Measurements from ENCODE around the gene PSPH. TPM values are rescaled to one million over a fixed set of nuclear protein-coding genes. Genes with fewer than 3 reads are reported as not detected.
"Not testable (repeated sequence)": the region's sequence is repeated elsewhere in the genome, so short reads cannot be mapped to it uniquely, and the experiment has no call there.

The PSPH gene
- total RNA-seq, 1 donor from 2014 or later = 9.0 TPM

GRCh38 chr7:56091591-56091990 is 40.3 kb upstream of the PSPH start:
- no peaks in the 10 kb centered on the region for H3K4me1 Mint-ChIP-seq
- ChIA-PET CTCF (no interaction called here), POLR2A (interaction anchor here (1.0 to 1.3 kb wide), 2 partner anchors 15 to 40 kb away, joined by 3 read pairs; partner anchors contain the start of genes CCT6A, CHCHD2 and PSPH)
- H3K9me3 Mint-ChIP-seq = no peaks in the 10 kb centered on the region
- TF ChIP-seq, protein P1, sequence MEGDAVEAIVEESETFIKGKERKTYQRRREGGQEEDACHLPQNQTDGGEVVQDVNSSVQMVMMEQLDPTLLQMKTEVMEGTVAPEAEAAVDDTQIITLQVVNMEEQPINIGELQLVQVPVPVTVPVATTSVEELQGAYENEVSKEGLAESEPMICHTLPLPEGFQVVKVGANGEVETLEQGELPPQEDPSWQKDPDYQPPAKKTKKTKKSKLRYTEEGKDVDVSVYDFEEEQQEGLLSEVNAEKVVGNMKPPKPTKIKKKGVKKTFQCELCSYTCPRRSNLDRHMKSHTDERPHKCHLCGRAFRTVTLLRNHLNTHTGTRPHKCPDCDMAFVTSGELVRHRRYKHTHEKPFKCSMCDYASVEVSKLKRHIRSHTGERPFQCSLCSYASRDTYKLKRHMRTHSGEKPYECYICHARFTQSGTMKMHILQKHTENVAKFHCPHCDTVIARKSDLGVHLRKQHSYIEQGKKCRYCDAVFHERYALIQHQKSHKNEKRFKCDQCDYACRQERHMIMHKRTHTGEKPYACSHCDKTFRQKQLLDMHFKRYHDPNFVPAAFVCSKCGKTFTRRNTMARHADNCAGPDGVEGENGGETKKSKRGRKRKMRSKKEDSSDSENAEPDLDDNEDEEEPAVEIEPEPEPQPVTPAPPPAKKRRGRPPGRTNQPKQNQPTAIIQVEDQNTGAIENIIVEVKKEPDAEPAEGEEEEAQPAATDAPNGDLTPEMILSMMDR (IDR thresholded peaks at IDR 0.05) = no peak
- intact Hi-C loops (cut with micrococcal nuclease) = no loop called here
- no peak for ATAC-seq (ENCODE audit: low read depth)
- H3K27ac Mint-ChIP-seq = peak overlapping the region; percentile 18
- no peak overlapping the region for H3K4me3 Mint-ChIP-seq
- no peaks in the 10 kb centered on the region for H3K27me3 Mint-ChIP-seq
- DNase-seq = no peak
- peaks cover 14% of the 10 kb centered on the region for H3K36me3 Mint-ChIP-seq (ENCODE audit: low read depth)

- CTCF ChIA-PET = no interaction called here
- POLR2A ChIA-PET = no interaction called here
- Mint-ChIP-seq H3K4me3 (no peak overlapping the region), H3K27me3 (no peaks in the 10 kb centered on the region), H3K4me1 (no peaks in the 10 kb centered on the region), H3K9me3 (no peaks in the 10 kb centered on the region), H3K36me3 (ENCODE audit: low read depth) (peaks cover 23% of the 10 kb centered on the region), H3K27ac (no peak overlapping the region)
- intact Hi-C loops (cut with micrococcal nuclease) = no loop called here
- no peak for DNase-seq
- TF ChIP-seq, protein P1 (IDR thresholded peaks at IDR 0.05) = no peak
- ATAC-seq (ENCODE audit: low read depth) = no peak
Measured at GRCh38 chr7:56087445-56087844, 36.2 kb upstream of the PSPH start.

GRCh38 chr7:56086761-56087160 is 35.5 kb upstream of the PSPH start:
- Mint-ChIP-seq H3K36me3 (ENCODE audit: low read depth) (peaks cover 27% of the 10 kb centered on the region), H3K4me1 (no peaks in the 10 kb centered on the region), H3K9me3 (no peaks in the 10 kb centered on the region), H3K27ac (no peak overlapping the region), H3K4me3 (no peak overlapping the region), H3K27me3 (no peaks in the 10 kb centered on the region)
- TF ChIP-seq, protein P1 (IDR thresholded peaks at IDR 0.05) = no peak
- intact Hi-C loops (cut with micrococcal nuclease) = no loop called here
- ATAC-seq (ENCODE audit: low read depth) (no peak), DNase-seq (no peak)
- ChIA-PET POLR2A (no interaction called here), CTCF (no interaction called here)

GRCh38 chr7:56083150-56083785 is 32.0 kb upstream of the PSPH start:
- no peak for ATAC-seq (ENCODE audit: low read depth)

GRCh38 chr7:56081626-56082340 is 30.5 kb upstream of the PSPH start:
- TF ChIP-seq, protein P1 (IDR thresholded peaks at IDR 0.05) = no peak
- Mint-ChIP-seq H3K36me3 (ENCODE audit: low read depth) (peaks cover 51% of the 10 kb centered on the region), H3K27ac (no peak overlapping the region), H3K4me3 (no peak overlapping the region), H3K27me3 (no peaks in the 10 kb centered on the region), H3K4me1 (no peaks in the 10 kb centered on the region), H3K9me3 (no peaks in the 10 kb centered on the region)
- no peak for ATAC-seq (ENCODE audit: low read depth)
- DNase-seq = no peak
- CTCF ChIA-PET = no interaction called here
- intact Hi-C loops (cut with micrococcal nuclease) = no loop called here
- POLR2A ChIA-PET = no interaction called here

More at GRCh38 chr7:56083150-56083785, 32.0 kb upstream of the PSPH start:
- TF ChIP-seq, protein P1 (IDR thresholded peaks at IDR 0.05) = no peak
- Mint-ChIP-seq H3K27ac (no peak overlapping the region), H3K9me3 (no peaks in the 10 kb centered on the region), H3K36me3 (ENCODE audit: low read depth) (peaks cover 46% of the 10 kb centered on the region), H3K27me3 (no peaks in the 10 kb centered on the region), H3K4me1 (no peaks in the 10 kb centered on the region), H3K4me3 (no peak overlapping the region)
- no peak for DNase-seq
- intact Hi-C loops (cut with micrococcal nuclease) = no loop called here
- CTCF ChIA-PET = interaction anchor here (0.8 to 1.5 kb wide), 2 partner anchors 9 to 10 kb away, joined by 3 to 6 read pairs; no protein-coding TSS in a partner anchor
- POLR2A ChIA-PET = no interaction called here

GRCh38 chr7:56080726-56081435 is 29.6 kb upstream of the PSPH start:
- H3K27ac Mint-ChIP-seq; H3K4me3 Mint-ChIP-seq; CTCF ChIA-PET; intact Hi-C loops (cut with micrococcal nuclease); DNase-seq; H3K27me3 Mint-ChIP-seq; H3K4me1 Mint-ChIP-seq; ATAC-seq (ENCODE audit: low read depth); H3K9me3 Mint-ChIP-seq: not testable (repeated sequence)
- peaks cover 50% of the 10 kb centered on the region for H3K36me3 Mint-ChIP-seq (ENCODE audit: low read depth)
- POLR2A ChIA-PET = interaction anchor here (0.7 kb wide), 1 partner anchor 439 kb away, joined by 4 read pairs; no protein-coding TSS in a partner anchor

Measured in activated B cell treated with CpG ODN at 0.5 μM for 24 hours (primary cell).